D721Med (cell line): ENCODE measurements around the gene NEK8.
"Not testable (repeated sequence)": the region's sequence is repeated elsewhere in the genome, so short reads cannot be mapped to it uniquely, and the experiment has no call there.

Source experiments
- DNase-seq: peaks from one replicate; pipeline ENCODE4 v3.0.0; 2011; ENCODE audit warnings: low spot score; ENCODE audit not compliant: insufficient read length
- FAIRE-seq: peaks from 2 replicates; lab custom pipeline; 2011; peaks lifted over from hg19 to GRCh38; lab: Jason Lieb, UNC
- CTCF ChIP-seq: IDR thresholded peaks from 2 replicates; pipeline ENCODE4 v1.5.1; 2012; ENCODE audit warnings: mild to moderate bottlenecking, control low read depth; ENCODE audit not compliant: insufficient read depth; ENCODE audit errors: missing control alignments

The NEK8 gene

GRCh38 chr17:28722417-28723158, 6.0 kb upstream of the NEK8 start:
- FAIRE-seq (no peak), DNase-seq (no peak)
- TF ChIP-seq CTCF: no peak

- no peak for TF ChIP-seq CTCF
- FAIRE-seq: no peak
- no peak for DNase-seq
These were observed 5.3 kb upstream of the NEK8 start for GRCh38 chr17:28723159-28723835.

GRCh38 chr17:28723836-28724499, 4.6 kb upstream of the NEK8 start:
- DNase-seq, FAIRE-seq: not testable (repeated sequence)

GRCh38 chr17:28724500-28725165, 4.0 kb upstream of the NEK8 start:
- DNase-seq (no peak), FAIRE-seq (no peak)
- no peak for TF ChIP-seq CTCF

- no peak for DNase-seq
- no peak for FAIRE-seq
- no peak for TF ChIP-seq CTCF
These were observed 3.4 kb upstream of the NEK8 start for GRCh38 chr17:28725166-28725659.

- no peak for TF ChIP-seq CTCF
- no peak for FAIRE-seq
These were observed 2.8 kb upstream of the NEK8 start for GRCh38 chr17:28725660-28726225.

GRCh38 chr17:28726226-28726626, 2.4 kb upstream of the NEK8 start, which contains the start of gene TLCD1:
TLCD1 (minus strand) TSS chr17:28726233; CDS start chr17:28726097, 136 bp downstream.
- no peak for TF ChIP-seq CTCF
- peak; percentile 72 for DNase-seq
- no peak for FAIRE-seq

More at GRCh38 chr17:28725660-28726225, 2.8 kb upstream of the NEK8 start:
- DNase-seq: no peak
